Suppressor macrophage treated with lipopolysaccharide for 1 hour (primary cell): ENCODE data around the gene RPAIN.
A peak's percentile ranks its signal among the peaks of the same experiment; 100 is the strongest.

Experiments
- DNase-seq, 3 donors: peaks; one replicate each; pipeline ENCODE4 v3.0.0-alpha.2; 2020 to 2022

RPAIN gene

GRCh38 chr17:5419959-5420653 lies at the start of gene RPAIN:
Gene RPAIN (plus strand): TSS chr17:5420182. CDS start chr17:5420211, 29 bp downstream.
- peak; percentile 84 to 92 (median 91) for DNase-seq

GRCh38 chr17:5370411-5370810 lies 49.6 kb upstream of the RPAIN start:
- DNase-seq: no peak

GRCh38 chr17:5373112-5373511 lies 46.9 kb upstream of the RPAIN start:
- no peak for DNase-seq

- DNase-seq: no peak
Measured at GRCh38 chr17:5378566-5379207, 41.3 kb upstream of the RPAIN start.

GRCh38 chr17:5379351-5380107 lies 40.5 kb upstream of the RPAIN start:
- DNase-seq: no peak

- DNase-seq: no peak
Measured at GRCh38 chr17:5380491-5381135, 39.4 kb upstream of the RPAIN start.

- DNase-seq: no peak
Measured at GRCh38 chr17:5381542-5381941, 38.4 kb upstream of the RPAIN start.

- DNase-seq: no peak
Measured at GRCh38 chr17:5391678-5392077, 28.3 kb upstream of the RPAIN start.

- DNase-seq: peak in 1 of 3 donors; percentile 5
Measured at GRCh38 chr17:5396612-5397011, 23.4 kb upstream of the RPAIN start.

GRCh38 chr17:5399767-5400166 lies 20.2 kb upstream of the RPAIN start:
- no peak for DNase-seq

- DNase-seq: no peak
Measured at GRCh38 chr17:5405400-5405799, 14.6 kb upstream of the RPAIN start.

- no peak for DNase-seq
Measured at GRCh38 chr17:5408186-5408585, 11.8 kb upstream of the RPAIN start.

- DNase-seq: no peak
Measured at GRCh38 chr17:5410594-5411272, 9.2 kb upstream of the RPAIN start.

- DNase-seq: peak; percentile 44 to 77 (median 74)
Measured at GRCh38 chr17:5413682-5414081, 6.3 kb upstream of the RPAIN start.

- no peak for DNase-seq
Measured at GRCh38 chr17:5416901-5417300, 3.1 kb upstream of the RPAIN start.

- DNase-seq: peak; percentile 49 to 63 (median 53)
Measured at GRCh38 chr17:5418858-5419355, 1.1 kb upstream of the RPAIN start.

GRCh38 chr17:5419356-5419958 lies 525 bp upstream of the RPAIN start, which contains the start of gene NUP88:
Gene NUP88 (minus strand): TSS chr17:5419662. CDS start chr17:5419650, 12 bp downstream.
- DNase-seq: peak; percentile 94 to 98 (median 96)

- DNase-seq: peak in 1 of 3 donors; percentile 5
Measured at GRCh38 chr17:5422505-5422904, 2.5 kb downstream of the RPAIN start.

GRCh38 chr17:5424909-5425308 lies 4.9 kb downstream of the RPAIN start:
- DNase-seq: no peak

GRCh38 chr17:5425826-5426225 lies 5.8 kb downstream of the RPAIN start:
- DNase-seq: no peak

- no peak for DNase-seq
Measured at GRCh38 chr17:5429191-5429887, 9.4 kb downstream of the RPAIN start.
